SH-SY5Y (cell line): Measurements from ENCODE around the gene ART5.

ENCODE experiments used
- GATA2 ChIP-seq: IDR thresholded peaks from 2 replicates; pipeline ENCODE4 v1.6.1; 2011; ENCODE audit warnings: mild to moderate bottlenecking, low read depth, low read length
- GATA3 ChIP-seq: IDR thresholded peaks from 2 replicates; pipeline ENCODE4 v1.6.1; 2011; ENCODE audit warnings: low read depth, mild to moderate bottlenecking, low read length, moderate library complexity

The ART5 gene

DNA sequence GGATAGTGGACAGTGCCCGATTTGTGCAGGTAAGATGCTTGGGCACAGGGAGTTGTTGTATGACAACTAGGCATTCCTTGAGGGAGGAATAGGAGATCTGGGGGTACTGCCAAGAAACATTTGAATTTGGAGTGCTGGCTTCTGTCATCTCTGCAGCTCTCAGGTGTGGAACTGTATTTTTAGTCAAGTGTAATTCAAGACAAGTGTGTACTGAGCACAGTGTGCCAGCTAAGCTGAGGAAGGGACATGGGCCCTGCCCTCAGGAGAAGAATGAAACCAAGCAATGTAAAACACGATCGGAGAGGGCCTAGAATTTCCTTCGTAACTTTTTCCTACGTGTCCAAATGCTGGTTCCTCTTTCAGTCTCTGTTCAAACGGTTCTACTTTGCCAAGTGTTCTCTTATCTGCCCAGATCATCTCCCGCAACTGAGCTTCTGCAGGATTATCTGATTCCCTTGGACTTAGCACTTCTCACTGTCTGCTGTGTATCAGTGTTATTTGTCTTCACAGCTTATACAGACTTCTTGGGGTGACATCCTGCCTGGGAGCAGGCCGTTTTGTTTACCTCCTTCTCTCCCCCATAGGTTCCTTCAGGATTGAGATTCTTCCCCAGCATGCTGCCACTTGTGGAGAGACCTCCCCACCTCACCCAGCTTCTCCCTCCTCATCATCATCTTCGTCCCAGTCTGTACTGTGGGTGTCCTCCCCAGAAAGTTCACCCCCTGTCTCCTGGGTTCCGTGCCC lies 27.6 kb downstream of the ART5 start:
- TF ChIP-seq GATA2 (peak; percentile 54), GATA3 (no peak; the same call in 1 of the 2 replicates)

DNA sequence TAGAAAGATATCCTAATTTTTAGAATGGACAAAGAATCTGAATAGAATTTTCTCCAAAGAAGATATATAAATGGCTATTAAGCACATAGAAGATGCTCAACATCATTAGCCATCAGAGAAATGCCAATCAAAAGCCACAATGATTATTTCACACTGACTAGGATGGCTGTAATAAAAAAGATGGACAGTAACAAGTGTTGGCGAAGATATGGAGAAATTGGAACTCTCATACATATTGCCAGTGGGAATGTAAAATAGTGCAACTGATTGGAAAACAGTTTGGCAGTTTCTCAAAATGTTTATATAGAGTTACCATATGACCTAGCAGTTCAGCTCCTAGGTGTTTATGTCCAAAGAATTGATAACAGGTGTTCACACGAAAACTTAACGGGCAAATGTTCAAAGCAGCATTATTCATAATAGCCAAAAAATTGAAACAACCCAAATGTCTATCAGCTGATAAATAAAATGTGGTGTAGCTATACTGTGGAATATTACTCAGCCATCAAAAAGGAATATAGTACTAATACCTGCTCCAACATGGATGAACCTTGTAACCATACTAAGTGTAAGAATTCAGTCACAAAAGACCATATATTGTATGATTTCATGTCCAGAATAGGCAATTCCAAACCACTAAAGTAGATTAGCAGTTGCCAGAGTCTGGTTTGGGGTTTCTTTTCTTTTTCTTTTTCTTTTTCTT lies 29.7 kb downstream of the ART5 start:
- TF ChIP-seq GATA2 (no peak), GATA3 (no peak)

DNA sequence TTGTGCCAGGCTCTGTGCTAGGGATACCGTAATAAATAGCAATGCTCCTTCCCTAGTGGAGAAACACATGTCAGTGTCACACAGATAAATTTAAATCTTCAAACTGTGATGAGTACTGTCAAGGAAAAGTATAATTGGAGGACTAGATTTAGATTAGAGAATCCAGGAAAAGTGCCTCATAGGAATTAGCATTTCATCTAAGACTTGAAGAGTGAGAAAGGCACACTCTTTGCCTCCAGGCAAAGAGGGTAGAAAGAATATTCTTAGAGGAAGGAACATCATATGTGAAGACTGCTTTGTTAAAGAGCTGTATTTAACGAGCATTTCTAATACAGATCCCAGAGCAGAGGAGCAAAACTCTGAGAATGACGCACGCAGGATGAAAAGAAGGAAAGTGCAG lies 30.9 kb downstream of the ART5 start:
- no peak for TF ChIP-seq GATA3
- no peak for TF ChIP-seq GATA2

DNA sequence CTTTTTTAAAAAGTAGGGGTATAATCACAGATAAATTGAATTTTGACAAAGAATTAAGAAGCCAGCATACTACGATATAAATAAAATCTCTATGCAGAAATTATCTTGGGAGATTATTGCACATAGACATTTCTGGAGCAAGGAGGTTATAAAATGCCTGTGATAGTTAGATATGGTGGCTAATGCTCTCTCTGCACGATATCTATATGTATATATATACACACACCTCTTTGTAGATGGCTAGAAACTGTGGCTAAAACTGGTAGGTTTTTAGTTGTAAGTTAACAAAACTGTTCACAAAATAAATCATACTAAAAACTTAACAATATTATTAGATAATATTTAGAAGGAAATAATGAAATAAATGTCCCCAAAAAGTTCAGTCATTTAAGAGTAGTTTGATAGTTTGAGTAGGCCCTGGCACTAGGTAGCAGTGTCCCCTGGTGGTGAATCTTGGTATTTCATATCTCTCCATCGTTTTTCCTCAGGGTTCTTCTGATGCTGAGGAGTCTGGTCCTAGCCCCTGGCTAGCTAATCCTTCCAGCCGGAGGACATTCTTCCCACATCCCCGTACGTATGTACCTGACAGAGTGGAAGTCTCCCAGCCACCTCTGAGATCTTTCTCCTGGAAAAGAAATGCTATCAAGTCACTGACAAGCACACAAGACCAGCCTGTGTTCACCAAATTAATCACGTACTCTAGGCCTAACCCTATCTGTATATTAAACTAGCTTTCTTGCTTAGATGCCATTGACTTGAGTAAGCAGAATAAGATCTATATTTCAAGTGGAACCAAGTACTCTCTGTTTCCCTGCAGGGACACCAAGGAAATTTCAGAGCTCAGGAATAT lies 32.2 kb downstream of the ART5 start:
- peak; percentile 36 for TF ChIP-seq GATA2
- no peak for TF ChIP-seq GATA3

GRCh38 chr11:3605771-3606203 lies 36.0 kb downstream of the ART5 start:
- no peak for TF ChIP-seq GATA3

- TF ChIP-seq GATA2 (no peak), GATA3 (no peak)
Observed at GRCh38 chr11:3605283-3605662, 36.5 kb downstream of the ART5 start.

DNA sequence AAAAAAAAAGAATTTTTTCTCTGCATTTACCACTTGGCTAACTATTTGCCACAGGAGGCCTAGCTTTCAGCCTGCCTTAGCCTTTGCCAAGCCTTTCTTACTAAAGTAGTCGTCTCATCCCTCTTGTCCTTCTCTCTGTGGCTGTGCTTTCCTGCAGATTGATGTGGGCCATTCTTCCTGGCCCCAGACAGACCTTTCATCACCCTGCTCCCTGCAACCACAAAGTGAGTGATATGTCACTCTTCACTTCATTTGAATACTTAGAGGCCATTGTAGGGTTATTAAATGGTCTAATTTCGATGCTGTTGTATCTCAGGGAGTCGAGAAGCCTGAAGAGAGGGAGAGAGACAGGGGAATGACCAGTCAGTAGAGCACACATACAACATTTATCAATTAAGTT lies 37.6 kb downstream of the ART5 start:
- TF ChIP-seq GATA3 (no peak), GATA2 (no peak)
